Liver (tissue), 3 donors: ENCODE data around the gene AGBL5.

Source experiments
- EGR1 ChIP-seq, 2 donors: IDR thresholded peaks; 2 replicates each; pipeline ENCODE4 v1.6.1; 2016 to 2018; ENCODE audit warnings: antibody characterized with exemption in 2 of 2, low read depth in 2 of 2
- RAD21 ChIP-seq, 2 donors: IDR thresholded peaks; 2 replicates each; pipeline ENCODE4 v1.6.1; 2016; ENCODE audit warnings: antibody characterized with exemption in 2 of 2, mild to moderate bottlenecking in 2 of 2
- SP1 ChIP-seq: IDR thresholded peaks from 2 replicates; pipeline ENCODE4 v1.6.1; 2018; ENCODE audit warnings: antibody characterized with exemption, mild to moderate bottlenecking
- TAF1 ChIP-seq: conservative IDR thresholded peaks from 2 replicates; pipeline ENCODE4 v1.6.1; 2016; ENCODE audit warnings: antibody characterized with exemption, mild to moderate bottlenecking
- YY1 ChIP-seq: IDR thresholded peaks from 2 replicates; pipeline ENCODE4 v1.6.1; 2016; ENCODE audit warnings: antibody characterized with exemption, mild to moderate bottlenecking
- TF ChIP-seq, protein P1 (sequence below): fragments of 150-350 bp; IDR thresholded peaks from 2 replicates; pipeline ENCODE4 v1.5.1; 2017; ENCODE audit warnings: improper control_type of control experiment, low read depth, low read length; ENCODE audit not compliant: missing input control
- TF ChIP-seq, protein P2 (sequence below): IDR thresholded peaks from 2 replicates; pipeline ENCODE4 v1.6.1; 2016; ENCODE audit warnings: antibody characterized with exemption
- donor health status: healthy.
- donor health status: healthy.

DNA sequence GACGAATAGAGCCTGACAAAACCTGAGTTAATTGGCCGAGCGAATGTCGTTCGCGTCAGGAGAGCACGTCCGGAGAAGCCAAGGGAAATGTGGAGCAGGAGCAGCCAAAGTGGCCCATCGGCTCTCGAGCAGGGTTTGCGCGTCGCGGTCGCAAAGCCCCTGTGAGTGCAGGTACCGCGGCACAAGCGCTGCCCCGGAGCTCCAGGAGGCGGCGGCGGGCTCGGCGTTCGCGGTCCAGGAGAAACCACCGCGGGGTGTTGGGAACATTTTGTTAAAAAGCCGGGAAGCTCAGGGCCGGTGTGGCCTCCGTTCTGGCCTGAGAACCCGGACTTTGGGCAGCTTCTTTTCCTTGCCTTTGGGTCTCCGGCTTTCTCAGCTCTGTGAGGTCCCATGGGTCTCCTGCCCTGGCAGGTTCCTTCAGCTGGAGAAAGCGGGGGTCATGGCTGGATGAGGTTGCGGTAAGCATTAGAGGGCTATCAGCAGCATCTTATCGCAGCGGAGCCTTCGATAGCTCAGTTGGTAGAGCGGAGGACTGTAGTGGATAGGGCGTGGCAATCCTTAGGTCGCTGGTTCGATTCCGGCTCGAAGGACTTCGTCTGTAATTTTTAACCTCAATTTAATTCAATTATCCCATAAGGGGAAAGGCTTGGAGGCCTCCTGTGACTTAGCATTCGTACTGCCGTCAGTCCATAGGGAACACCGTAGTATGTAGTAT lies 1.0 kb upstream of the AGBL5 start:
- TF ChIP-seq, protein P1, sequence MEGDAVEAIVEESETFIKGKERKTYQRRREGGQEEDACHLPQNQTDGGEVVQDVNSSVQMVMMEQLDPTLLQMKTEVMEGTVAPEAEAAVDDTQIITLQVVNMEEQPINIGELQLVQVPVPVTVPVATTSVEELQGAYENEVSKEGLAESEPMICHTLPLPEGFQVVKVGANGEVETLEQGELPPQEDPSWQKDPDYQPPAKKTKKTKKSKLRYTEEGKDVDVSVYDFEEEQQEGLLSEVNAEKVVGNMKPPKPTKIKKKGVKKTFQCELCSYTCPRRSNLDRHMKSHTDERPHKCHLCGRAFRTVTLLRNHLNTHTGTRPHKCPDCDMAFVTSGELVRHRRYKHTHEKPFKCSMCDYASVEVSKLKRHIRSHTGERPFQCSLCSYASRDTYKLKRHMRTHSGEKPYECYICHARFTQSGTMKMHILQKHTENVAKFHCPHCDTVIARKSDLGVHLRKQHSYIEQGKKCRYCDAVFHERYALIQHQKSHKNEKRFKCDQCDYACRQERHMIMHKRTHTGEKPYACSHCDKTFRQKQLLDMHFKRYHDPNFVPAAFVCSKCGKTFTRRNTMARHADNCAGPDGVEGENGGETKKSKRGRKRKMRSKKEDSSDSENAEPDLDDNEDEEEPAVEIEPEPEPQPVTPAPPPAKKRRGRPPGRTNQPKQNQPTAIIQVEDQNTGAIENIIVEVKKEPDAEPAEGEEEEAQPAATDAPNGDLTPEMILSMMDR, result peak; percentile 32
- TF ChIP-seq EGR1 (IDR thresholded peaks at IDR 0.05; ENCODE audit: low read depth in 2 of 2), result peak in 1 of 2 donors; percentile 21
- peak in 1 of 2 donors; percentile 62 for TF ChIP-seq RAD21 (IDR thresholded peaks at IDR 0.05)
- TF ChIP-seq TAF1, result no peak
- TF ChIP-seq, protein P2, sequence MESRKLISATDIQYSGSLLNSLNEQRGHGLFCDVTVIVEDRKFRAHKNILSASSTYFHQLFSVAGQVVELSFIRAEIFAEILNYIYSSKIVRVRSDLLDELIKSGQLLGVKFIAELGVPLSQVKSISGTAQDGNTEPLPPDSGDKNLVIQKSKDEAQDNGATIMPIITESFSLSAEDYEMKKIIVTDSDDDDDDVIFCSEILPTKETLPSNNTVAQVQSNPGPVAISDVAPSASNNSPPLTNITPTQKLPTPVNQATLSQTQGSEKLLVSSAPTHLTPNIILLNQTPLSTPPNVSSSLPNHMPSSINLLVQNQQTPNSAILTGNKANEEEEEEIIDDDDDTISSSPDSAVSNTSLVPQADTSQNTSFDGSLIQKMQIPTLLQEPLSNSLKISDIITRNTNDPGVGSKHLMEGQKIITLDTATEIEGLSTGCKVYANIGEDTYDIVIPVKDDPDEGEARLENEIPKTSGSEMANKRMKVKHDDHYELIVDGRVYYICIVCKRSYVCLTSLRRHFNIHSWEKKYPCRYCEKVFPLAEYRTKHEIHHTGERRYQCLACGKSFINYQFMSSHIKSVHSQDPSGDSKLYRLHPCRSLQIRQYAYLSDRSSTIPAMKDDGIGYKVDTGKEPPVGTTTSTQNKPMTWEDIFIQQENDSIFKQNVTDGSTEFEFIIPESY, result peak; percentile 59
- peak; percentile 21 for TF ChIP-seq YY1
- no peak for TF ChIP-seq SP1
